Measurements from ENCODE around the gene KLK4. TPM values are rescaled to one million over a fixed set of nuclear protein-coding genes. Genes with fewer than 3 reads are reported as not detected.
"Not testable (repeated sequence)": the region's sequence is repeated elsewhere in the genome, so short reads cannot be mapped to it uniquely, and the experiment has no call there.

Gene KLK4
- total RNA-seq, 1 donor: not detected

DNA sequence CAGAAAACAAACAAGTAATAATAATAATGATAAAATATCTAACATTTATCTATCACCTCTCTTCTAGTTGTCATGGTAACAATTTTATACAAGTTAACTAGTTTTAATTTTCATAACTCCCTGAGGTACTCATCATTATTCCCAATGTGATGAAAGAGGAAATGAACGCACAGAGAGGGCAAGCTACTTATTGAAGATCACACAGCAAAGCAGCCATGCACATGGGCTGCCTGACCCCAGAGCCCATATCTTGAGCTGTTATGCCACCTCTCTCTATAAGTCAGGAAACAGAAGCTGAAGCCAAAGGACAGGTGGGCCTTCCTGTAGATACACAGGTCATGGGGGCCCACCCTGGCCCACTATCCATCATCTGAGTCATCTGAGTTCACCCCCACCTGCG, 4.9 kb upstream of the KLK4 start:
- no peak for DNase-seq (ENCODE audit: low read depth in 2 of 3, low spot score in 2 of 3)

DNA sequence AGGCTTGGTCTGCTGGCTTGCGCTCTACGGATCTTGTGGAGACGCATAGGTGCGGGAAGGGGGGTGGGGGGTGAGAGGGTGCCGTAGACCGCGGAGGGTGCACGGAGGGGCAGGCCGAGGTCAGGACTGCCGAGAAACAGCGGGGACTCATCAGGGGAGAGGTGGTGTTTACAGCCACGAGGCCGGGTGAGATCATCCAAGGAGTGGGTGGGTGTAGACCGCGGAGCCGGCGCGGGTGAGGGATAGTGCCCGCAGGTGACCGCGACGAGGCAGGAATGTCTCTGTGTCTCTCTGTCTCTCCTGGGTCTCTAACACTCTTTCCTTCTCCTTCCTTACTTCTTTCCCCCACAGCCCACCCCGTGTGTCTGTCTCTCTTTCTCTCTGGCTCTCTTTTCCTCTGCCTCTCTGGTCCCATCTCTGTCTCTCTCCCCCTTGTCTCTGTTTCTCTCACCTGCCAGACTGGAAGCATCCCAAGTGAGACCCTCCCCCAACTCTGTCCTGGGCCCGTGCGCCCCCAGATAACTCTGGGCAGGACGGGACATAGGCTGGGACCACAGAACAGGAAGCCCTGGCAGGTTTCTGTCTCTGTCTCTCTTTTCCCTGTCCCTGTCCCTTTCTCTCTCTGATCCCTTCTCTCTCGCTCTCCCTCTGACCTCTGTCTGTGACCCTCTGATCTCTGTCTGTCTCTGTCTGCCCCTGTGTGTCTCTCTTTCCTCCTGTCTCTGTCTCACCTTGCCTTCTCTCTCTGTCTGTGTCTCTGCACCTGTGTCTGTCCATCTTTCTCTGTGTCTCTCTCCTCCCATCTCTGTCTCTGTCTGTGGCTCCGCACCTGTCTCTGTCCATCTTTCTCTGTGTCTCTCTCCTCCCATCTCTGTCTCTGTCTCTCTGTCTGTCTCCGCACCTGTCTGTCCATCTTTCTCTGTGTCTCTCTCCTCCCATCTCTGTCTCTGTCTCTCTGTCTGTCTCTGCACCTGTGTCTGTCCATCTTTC, 1.8 kb upstream of the KLK4 start:
- DNase-seq (ENCODE audit: low read depth in 2 of 3, low spot score in 2 of 3): peak in 1 of 3 donors; percentile 29

DNA sequence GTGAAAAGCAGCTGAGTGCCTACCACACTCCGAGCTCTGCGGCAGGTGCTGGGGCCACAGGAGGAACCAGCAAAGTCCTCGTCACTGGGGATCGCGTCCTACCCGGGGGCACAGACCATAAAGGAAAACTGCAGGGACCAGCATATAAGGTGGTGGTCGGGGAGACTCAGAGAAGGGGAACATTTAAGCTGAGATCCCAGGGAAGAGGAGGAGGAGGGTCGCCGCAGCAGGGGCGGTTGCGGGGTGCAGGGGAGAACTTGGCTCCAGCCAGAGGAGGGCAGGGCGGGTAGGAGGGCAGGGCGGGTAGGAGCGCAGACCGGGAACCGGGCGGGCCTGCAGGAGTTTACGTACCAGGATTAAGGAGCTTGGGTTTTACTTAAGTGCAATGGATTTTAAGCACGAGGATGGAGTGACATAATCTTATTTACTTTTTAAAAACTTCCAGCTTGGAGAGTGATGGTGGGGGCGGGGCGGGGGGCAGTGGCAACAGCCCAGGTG, 956 bp upstream of the KLK4 start:
- DNase-seq (ENCODE audit: low read depth in 2 of 3, low spot score in 2 of 3): no peak

DNA sequence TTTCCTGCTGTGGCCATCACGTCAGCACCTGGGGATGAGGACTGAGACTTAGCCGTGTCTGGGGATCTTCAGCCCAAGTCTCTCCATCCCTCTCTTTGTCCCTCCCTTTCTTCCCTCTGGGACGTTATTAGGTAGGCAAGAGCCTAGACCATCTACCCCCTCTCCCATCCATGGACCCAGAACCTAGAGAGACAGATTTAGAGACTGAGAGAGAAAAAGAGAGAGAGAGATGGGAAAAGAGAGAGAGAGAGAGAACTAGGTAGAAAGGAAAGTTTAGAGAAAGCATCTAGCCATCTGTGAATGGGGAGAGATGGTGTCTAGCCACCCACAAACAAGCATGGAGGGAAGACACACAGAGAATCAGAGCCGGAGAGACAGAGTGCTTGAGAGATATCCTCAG, 473 bp downstream of the KLK4 start:
- DNase-seq (ENCODE audit: low read depth in 2 of 3, low spot score in 2 of 3): no peak

DNA sequence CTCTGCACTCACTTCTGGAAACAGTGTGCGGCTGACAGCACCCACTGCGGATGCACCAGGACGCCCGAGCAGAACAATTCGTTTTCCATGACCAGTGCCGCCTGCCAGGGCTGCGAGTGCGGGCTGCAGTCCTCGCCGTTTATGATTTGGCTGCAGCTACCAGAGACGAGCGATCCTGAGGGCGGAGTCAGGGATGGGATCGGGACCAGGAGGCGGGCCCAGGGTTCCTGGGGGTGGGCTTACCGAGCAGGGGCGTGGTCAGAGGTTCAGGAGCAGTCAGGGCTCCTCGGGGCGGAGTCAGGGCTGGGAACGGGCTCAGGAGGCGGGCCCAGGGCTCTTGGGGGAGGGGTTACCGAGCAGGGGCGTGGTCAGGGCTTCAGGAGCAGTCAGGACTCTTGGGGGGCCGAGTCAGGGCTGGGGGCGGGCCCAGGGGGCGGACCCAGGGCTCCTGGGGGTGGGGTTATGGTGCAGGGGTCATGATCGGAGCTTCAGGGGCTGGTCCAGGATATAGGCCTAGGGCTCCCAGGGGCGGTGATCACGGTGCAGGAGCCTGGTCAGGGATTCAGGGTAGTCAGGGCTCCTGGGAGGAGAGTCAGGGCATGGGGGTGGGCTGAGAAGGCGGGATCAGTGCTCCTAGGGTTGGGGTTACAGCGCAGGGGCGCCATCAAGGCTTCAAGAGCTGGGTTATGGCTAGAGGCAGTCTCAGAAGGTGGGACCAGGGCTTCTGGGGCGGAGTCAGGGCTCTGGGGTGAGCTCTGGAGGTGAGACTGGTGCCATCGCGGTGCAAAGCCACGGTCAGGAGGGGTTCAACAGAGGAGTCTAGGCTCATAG, 1.7 kb downstream of the KLK4 start:
- peak in 2 of 3 donors; percentile 14 to 46 for DNase-seq (ENCODE audit: low read depth in 2 of 3, low spot score in 2 of 3)

DNA sequence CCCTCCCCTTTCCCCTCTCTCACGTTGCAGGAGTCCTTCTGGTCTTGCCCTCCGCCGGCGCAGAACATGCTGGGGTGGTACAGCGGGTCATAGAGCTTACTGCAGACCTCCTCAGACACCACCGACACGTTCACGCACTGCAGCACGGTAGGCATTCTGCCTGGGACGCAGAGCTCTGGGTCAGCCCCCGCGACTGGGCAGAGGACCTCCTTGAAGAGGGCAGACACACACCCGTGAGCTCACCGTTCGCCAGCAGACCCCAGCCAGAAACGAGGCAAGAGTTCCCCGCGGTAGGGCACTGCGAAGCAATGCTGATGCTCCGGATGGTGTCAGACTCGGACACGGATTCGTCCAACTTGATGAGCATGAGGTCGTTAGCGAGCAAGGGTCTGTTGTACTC, 2.9 kb downstream of the KLK4 start:
- no peak for DNase-seq (ENCODE audit: low read depth in 2 of 3, low spot score in 2 of 3)

DNA sequence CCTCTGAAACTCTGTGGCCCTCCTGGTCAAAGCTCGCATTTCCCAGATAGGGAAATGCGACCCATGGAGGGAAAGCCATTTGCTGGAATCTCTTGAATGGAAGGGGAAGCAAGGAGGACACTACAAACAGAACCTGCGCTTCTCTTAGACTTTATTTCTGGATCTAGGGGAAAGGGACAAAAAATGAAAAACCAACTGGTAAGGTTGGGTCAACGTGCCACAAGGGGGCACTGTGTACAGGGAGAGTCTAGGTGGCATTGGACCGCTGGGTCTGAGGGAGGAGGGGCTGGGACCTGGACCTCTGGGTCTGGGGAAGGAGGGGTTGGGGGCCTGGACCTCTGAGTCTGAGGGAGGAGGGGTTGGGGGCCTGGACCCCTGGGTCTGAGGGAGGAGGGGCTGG, 5.0 kb downstream of the KLK4 start:
- DNase-seq (ENCODE audit: low read depth in 2 of 3, low spot score in 2 of 3): peak in 2 of 3 donors; percentile 30 to 60

DNA sequence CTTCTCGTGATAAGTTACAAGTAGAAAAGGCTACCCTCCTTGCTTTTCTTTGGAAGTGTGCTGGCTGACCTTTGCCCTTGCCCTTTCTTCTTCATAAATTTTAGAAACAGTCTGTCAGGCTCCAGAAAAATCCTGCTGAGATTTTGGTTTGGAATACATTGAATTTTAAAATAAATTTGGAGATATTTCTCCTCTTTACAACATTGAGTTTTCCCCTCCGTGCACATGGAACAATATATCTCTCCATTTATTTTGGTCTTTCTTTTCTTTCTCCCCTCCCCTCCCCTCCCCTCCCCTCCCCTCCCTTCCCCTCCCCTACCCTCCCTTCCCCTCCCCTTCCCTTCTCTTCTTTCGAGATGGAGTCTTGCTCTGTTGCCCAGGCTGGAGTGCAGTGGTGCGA, 8.6 kb downstream of the KLK4 start:
- no peak for DNase-seq (ENCODE audit: low read depth in 2 of 3, low spot score in 2 of 3)

DNA sequence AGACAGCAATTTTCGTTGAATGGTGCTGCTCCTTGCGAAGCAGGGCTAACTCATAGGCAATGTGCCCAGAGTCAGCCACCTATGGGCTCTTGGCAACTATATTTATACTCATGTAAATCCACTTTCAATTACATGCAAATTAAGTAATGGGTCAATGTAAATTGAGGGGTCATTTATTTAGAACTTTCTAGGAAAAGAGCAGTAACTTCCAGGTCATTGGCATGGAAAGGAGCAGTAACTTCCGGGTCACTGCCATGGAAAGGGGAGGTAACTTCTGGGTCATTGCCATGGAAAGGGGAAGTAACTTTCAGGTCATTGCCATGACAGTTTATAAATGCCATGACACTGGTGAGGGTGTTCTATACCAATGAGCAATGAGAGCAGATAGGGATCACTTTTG, 11.6 kb downstream of the KLK4 start:
- DNase-seq (ENCODE audit: low read depth in 2 of 3, low spot score in 2 of 3): no peak

DNA sequence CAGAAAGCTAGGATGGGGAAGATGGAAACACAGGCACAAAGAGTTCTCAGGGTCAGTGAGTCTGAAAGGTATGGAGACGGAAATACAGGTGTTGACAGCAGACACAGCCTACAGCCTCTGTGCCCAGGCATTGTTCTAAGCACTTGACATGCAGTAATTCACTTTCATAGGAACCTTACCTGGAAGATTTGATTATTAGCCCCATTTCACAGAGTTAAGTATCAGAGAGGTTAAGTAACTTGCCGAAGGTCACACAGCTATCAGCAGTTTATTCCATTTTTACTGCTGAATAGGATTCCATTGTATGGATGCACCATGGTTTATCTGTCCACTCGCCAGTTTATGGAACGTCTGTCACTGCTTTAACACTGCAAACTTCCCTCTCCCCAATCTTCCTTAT, 13.2 kb downstream of the KLK4 start:
- DNase-seq (ENCODE audit: low read depth in 2 of 3, low spot score in 2 of 3): no peak

DNA sequence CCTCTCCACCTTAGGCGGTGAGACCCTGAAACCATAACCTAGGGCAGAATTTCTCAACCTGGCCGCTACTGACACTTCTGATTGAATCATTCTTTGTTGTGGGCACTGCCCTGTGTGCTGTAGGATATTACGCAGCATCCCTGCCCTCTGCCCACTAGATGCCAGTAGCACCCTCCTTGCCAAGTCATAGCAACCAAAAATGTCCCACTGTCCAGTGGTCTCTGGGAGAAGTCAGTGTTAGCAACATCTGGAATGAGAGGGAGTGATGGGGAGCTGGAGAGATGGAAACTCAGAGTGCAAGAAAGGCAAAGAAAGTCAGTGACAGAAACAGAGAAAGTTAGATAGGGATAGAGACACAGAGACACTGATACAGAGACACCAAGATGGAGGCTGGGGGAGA, 13.6 kb downstream of the KLK4 start:
- DNase-seq (ENCODE audit: low read depth in 2 of 3, low spot score in 2 of 3): no peak

DNA sequence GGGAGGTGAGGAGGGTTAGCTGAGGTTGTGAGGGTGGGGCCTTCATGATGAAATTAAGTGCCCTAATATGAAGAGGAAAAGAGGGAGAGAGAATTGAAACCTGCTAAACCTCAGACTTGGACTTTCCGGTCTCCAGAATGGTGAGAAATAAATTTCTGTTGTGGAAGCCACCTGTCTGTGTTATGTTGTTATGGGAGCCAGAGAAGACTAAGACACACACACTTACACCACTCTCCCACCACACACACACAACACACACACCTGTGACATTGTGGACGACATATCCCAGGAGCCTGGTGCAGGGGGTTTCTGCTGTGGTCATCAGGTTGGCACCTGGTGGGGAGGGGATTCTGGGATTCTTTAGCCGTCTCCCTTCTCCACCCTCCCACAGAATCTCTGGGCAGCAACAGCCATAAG, 14.0 kb downstream of the KLK4 start:
- no peak for DNase-seq (ENCODE audit: low read depth in 2 of 3, low spot score in 2 of 3)

DNA sequence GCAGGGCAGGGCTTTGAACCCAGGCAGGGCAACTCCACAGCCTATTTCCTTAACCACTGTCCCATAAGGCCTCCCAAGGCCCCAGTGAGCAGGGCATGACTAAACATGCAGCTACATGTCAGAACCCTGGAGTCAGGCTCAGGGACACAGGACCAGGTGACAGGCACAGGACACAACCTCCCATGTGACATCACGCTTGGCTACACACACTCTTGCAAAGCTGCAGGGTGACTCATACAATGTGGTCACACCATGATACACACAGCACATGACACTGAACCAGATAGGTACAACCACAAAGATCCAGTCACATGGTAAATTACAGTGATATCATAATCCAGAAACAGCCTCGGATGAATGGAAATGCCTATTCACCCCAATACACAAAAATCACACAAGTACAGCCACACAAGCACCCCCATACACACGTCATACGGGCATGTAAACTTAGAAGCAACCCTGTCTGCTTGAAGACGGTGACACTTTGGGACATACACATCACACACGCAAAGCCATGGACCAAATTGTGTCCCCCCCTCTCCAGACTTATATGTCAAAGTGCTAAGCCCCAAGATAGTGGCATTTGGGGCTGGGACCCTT, 14.5 kb downstream of the KLK4 start:
- peak in 2 of 3 donors; percentile 10 to 29 for DNase-seq (ENCODE audit: low read depth in 2 of 3, low spot score in 2 of 3)

DNA sequence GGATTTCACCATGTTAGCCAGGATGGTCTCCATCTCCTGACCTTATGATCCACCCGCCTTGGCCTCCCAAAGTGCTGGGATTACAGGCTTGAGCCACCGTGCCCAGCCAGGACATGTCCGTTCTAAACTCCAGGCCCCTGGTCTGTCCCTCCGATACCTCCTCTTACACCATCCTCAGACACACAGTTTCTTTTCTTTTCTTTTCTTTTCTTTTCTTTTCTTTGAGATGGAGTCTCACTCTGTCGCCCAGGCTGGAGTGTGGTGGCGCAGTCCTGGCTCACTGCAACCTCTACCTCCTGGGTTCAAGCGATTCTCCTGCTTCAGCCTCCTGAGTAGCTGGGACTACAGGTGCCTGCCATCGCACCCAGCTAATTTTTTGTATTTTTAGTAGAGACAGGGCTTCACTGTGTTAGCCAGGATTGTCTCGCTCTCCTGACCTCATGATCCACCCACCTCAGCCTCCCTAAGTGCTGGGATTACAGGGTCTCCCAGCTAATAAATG, 15.1 kb downstream of the KLK4 start:
- not testable (repeated sequence) for DNase-seq (ENCODE audit: low read depth in 2 of 3, low spot score in 2 of 3)

DNA sequence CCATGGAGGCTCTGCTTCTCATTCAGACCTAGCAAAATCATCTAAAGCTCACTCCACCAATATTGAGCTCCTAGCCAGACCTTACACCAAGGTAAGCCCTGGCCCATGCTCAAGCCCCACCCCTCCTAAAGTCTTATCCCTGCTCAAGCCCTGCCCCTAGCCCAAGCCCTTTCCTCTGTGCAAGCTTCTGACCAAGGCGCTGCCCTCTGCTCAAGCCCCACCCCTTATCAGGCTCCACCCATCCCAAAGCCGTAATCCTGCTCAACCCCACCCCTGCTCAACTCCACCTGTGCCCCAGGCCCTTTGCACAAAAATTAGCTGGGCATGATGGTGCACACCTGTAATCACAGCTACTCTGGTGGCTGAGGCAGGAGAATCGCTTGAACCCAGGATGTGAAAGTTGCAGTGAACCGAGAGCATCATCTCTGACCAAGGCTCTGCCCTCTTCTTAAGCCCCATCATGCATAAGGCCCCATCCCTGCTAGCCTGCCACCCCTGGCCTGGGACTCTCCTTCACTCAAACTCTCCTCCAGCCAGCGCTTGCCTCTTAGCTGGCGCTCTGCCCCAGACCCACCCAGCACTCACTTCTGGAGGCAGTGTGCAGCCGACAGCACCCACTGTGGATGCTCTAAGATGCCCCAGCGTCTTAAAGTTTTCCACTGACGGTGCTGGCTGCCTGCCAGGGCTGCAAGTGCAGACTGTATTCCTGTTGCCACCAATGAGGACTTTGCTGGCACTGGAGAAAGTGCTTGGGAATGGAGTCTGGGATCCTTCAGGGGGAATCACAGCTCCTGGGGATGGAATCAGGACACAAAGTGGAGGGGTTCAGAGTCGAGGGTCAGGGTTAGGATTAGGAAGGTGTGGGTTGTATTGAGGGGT, 16.5 kb downstream of the KLK4 start:
- no peak for DNase-seq (ENCODE audit: low read depth in 2 of 3, low spot score in 2 of 3)

DNA sequence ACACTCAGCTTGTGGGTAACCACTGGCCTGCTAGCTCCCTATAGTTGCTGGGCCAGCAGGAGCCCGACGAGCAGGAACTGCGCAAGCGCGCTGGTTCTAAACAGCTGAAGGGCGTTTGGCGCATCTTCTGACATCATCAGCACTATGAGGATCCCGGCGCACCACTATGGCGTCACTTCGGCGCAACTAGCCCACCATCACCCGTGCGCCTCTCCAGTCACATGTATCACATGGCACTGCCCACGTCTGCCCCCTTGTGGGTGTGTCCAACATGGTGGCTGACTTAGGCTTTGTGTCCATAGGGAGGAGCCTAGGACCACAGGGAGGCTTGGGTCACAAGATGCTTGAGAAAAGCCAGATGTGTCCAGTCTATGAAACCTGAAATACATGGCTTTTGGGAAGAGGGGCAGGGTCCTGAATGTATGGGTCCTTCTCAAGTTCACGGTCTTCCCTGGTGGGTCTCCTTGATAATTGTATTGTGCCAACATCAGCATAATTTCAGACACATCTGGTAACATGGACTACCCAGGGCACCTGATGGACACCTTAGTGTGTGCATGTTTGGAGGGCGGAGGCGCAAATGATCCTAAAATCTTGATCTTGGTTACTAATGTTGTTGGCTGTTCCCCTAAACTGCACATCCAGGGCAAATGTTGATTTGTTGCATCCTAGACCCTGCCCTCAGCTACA, 18.0 kb downstream of the KLK4 start:
- DNase-seq (ENCODE audit: low read depth in 2 of 3, low spot score in 2 of 3): no peak

DNA sequence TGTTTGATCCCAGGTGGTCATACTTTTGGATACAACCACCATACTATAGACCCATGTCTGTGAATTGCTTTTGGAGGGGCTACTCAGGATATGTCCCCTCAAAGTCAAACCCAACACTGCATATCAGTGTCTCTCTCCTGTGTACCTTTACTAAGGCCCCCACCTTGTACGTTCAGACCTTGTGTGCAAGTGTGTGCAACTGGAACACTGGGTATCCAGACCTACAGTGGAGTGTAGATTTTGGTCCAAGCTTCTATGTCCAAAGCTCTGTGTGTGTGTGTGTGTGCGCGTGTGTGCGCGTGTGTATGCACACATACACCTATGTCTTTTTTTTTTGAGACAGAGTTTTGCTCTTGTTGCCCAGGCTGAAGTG, 20.0 kb downstream of the KLK4 start:
- DNase-seq (ENCODE audit: low read depth in 2 of 3, low spot score in 2 of 3): no peak

DNA sequence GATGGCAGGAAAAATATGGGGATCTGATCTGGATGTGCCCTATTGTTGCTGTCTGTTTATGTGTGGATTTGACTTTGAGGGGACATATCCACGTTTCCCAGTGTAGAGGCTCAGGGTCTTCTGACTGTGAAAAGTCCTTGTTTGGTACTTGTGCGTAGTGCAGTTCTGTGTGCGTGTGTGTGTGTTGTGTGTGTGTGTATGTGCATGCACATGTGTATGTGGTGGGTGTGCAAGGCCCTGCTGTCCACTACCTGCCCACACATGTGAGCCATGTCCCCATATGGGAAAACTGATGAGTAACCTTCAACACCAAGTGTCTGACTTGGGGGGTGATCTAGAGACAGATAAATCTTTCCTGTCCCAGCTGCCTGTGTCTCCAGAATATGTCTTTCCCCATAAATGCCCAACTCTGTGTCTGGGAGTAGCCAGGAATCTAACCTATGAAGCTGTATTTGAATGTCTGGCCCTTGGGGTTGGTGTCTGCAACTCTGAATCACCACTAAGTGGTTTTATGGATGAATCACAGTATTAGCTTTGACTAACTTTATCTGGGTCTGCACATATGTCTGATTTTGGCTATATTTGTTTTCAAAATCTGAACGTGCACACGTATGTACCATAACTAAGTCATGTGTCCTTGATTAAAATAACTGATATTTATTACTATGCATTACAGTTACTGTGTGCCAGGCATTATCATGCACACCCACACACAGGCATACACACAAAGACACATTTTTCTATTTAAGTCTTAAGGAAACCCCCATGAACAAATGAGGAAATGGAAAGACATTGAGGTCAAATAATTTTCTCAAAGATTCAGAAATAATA, 20.6 kb downstream of the KLK4 start:
- DNase-seq (ENCODE audit: low read depth in 2 of 3, low spot score in 2 of 3): no peak

All from hematopoietic multipotent progenitor cell (in vitro differentiated cells).